Kidney tubule cell (primary cell): ENCODE results near the gene ATP2A3.

Experiments used
- DNase-seq: peaks from one replicate; pipeline ENCODE4 v3.0.0-alpha.2; 2018; ENCODE audit warnings: low spot score

ATP2A3 gene

DNA sequence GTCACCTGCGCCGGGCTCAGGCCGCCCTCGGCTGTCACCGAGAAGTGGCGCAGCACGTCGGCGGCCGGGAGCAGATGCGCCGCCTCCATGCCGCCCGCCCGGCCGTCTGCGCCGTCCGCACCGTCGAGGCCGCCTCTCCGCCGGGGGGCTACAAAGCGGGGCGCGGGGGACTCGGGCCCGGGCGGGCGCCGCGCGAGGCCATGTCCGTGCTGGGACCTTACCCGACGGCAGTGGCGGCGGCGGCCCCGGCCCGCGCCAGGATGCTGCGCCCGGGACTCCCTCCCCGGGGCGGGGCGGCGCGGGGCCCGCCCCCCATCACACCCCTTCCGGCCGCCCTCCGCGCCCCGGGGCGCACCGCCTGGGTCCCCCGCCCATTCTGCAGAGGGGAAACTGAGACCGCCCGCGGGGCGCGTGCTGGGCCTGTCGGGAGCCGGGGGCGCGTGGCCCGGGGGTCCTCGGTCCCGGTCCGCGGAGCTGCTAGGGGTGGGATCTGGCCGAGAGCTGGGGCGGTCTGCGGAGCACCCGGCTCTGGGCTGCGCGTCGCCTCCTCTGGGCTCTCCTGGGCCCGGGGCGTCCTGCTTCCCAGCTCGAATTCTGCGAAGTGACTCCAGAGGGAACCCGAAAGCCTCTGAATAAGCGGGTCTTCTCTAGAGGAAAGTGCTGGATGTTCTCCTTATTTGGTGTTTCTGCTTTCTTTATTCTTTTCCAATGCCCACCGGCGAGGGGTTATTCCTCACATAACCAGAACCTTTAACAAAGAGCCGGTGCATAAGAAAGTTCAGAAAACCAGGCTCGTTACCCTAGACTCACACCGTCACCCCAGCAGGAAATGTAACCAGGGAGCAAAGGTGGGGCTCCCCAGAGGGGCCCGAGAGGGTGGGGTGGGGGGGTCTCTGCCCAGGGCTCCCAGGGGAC is at the start of gene ATP2A3:
Gene ATP2A3, minus strand, starts transcription at position 235 of the 915 bp plus-strand sequence. Its CDS starts 146 bp downstream, at position 89.
- DNase-seq, result no peak

DNA sequence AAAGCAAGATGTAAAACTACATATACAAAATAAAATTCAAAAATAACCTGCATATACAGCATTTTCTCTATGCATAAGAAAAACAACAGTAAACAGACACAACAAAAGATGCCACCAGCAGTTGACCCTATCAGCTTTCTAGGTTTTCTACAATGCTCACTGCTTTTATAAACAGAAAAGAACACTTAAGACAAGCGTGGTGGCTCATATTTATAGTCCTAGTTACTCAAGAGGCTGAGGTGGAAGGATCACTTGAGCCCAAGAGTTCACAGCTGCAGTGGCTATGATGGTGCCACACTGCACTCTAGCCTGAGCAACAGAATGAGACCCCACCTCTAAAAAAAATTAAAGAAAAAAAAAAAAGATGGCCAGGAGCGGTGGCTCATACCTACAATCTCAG is 46.5 kb upstream of the ATP2A3 start:
- no peak for DNase-seq

DNA sequence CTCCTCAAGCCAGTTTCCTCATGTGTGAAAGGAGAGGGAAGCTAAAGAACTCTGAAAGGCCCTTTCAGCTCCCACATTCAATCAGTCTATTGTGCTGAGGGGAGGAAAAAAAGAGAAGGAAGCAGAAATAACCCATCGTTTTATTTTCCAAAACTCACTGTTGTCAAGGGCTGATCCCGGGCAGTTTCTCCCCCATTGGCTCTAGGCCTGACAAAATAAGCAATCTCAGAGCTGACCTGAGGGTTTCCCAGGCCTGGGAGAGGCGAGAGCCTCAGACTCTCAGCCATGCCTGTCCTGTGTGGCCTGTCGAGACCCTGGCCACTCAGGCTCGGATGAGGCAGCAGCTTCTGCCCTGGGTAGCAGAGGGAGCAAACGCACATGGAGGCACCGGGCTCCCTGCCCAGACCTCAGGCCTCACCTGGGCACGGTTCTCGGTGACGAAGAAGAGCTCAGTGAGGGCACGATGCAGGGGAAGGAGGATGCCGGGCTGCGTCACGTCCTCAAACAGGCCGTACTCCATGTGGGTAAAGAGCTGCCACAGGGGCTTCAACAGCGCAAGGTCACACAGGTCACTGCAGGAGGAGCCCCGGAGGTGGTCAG is 45.0 kb upstream of the ATP2A3 start:
- no peak for DNase-seq

GRCh38 chr17:4008441-4009185 is 44.4 kb upstream of the ATP2A3 start:
- DNase-seq, result no peak

- DNase-seq, result no peak
Observed at GRCh38 chr17:4008082-4008435, 43.8 kb upstream of the ATP2A3 start.

- DNase-seq, result no peak
Observed at GRCh38 chr17:4007346-4008081, 43.3 kb upstream of the ATP2A3 start.

- no peak for DNase-seq
Observed at GRCh38 chr17:4006745-4007211, 42.5 kb upstream of the ATP2A3 start.

DNA sequence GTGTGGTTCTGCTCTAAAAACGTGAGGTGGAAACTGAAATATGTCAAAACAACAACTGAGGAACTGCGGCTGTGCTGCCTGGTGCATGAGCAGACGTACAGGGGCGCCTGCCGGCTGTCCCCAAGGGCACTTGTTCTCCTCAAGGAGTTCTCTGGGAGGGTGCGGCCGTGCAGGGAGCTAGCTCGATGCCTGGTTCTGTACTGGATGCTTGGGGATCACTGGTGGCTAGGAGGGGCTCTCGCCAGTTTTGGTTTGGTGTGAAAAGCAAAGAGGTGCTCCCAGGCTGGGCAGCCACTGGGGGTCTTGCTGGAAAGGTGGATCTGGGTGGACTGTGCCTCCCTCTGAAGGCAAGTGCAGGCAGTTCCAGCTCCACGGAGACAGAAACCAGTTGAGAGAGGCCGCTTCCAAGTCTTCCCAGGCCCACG is 41.9 kb upstream of the ATP2A3 start:
- no peak for DNase-seq

- no peak for DNase-seq
Observed at GRCh38 chr17:4005296-4006164, 41.3 kb upstream of the ATP2A3 start.

- peak; percentile 45 for DNase-seq
Observed at GRCh38 chr17:4004517-4005295, 40.5 kb upstream of the ATP2A3 start.

GRCh38 chr17:4003501-4004421 is 39.5 kb upstream of the ATP2A3 start:
- peak; percentile 22 for DNase-seq

- DNase-seq, result no peak
Observed at GRCh38 chr17:4003131-4003500, 38.9 kb upstream of the ATP2A3 start.

DNA sequence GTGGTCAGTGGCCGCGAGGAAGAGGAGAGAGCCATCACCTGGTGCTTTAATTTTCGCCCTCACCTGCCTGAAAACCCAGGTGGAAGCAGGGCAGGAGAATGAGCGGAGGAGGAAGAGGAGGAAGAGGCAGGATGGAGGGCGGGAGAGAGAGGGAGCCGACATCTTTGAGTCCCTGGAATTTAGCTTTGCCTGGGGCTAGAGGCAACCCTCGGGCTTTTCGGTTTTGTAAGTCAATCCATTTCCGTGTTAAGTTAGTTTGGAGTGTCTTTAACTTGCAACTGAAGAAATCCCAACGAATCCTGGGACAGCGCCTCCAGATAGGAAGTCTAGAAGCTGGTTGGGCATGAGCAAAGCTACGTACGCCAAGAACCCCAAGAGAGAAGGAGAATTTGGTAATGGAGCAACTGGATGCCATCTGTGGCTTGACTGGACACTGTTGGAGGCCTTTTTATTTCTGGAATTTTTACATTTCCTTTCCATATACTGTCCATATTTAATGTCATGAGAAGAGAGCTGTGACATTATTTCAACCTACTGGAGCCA is 36.9 kb upstream of the ATP2A3 start:
- DNase-seq, result no peak

- DNase-seq, result no peak
Observed at GRCh38 chr17:3998436-3998835, 34.2 kb upstream of the ATP2A3 start.

- DNase-seq, result no peak
Observed at GRCh38 chr17:3995067-3995466, 30.8 kb upstream of the ATP2A3 start.

DNA sequence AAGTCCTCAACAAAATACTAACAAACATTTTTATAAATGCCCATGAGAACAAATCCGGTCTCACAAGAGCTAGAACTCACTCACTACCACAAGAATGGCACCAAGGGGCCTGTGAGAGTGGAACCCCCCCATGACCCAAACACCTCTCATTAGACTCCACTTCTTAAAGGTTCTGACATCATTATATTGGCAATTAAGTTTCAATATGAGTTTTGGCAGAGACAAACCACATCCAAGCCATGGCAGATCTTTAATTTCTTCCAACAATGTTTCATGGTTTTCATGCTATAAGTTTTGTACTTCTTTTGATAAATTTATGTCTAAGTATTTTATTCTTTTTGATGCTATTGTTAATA is 30.0 kb upstream of the ATP2A3 start:
- DNase-seq, result no peak

GRCh38 chr17:3993493-3994220 is 29.4 kb upstream of the ATP2A3 start:
- no peak for DNase-seq

GRCh38 chr17:3992370-3992769 is 28.1 kb upstream of the ATP2A3 start:
- DNase-seq, result no peak
